PFSK-1 (cell line): ENCODE results near the gene KRTAP10-11.

Source experiments
- FOXP2 ChIP-seq: optimal IDR thresholded peaks from 2 replicates; pipeline ENCODE3; 2011; ENCODE audit warnings: borderline replicate concordance, control low read depth, inconsistent platforms; ENCODE audit not compliant: insufficient read depth; ENCODE audit errors: extremely low read length, extremely low read depth
- POLR2AphosphoS5 ChIP-seq: IDR thresholded peaks from 2 replicates; pipeline ENCODE4 v1.6.1; 2012; ENCODE audit warnings: low read depth, mild to moderate bottlenecking, control low read depth, low read length, moderate library complexity
- REST ChIP-seq, 2 experiments: IDR thresholded peaks; 2 replicates each; pipeline versions ENCODE4 v1.6.1 to v1.8.0; 2011 to 2012; ENCODE audit warnings: low read depth in 2 of 2, low read length in 2 of 2, control low read depth in 1 of 2, inconsistent platforms in 1 of 2, mild to moderate bottlenecking in 1 of 2, moderate library complexity in 1 of 2; ENCODE audit not compliant: insufficient read depth in 1 of 2
- SIN3A ChIP-seq: IDR thresholded peaks from 2 replicates; pipeline ENCODE4 v1.6.1; 2012; ENCODE audit warnings: mild to moderate bottlenecking, low read length, moderate library complexity, borderline replicate concordance; ENCODE audit not compliant: insufficient read depth
- TAF1 ChIP-seq: IDR thresholded peaks from 2 replicates; pipeline ENCODE4 v1.6.1; 2012; ENCODE audit warnings: low read length, control low read depth, borderline replicate concordance; ENCODE audit not compliant: insufficient read depth

The KRTAP10-11 gene

GRCh38 chr21:44647222-44647552 lies 973 bp downstream of the KRTAP10-11 start:
- no peak for TF ChIP-seq TAF1
- no peak for TF ChIP-seq POLR2AphosphoS5
- no peak for TF ChIP-seq REST (IDR thresholded peaks at IDR 0.05; ENCODE audit: insufficient read depth in 1 of 2, low read depth in 2 of 2, low read length in 2 of 2)
- TF ChIP-seq SIN3A: no peak
- no peak for TF ChIP-seq FOXP2

- TF ChIP-seq FOXP2: no peak
- no peak for TF ChIP-seq SIN3A
- TF ChIP-seq REST (IDR thresholded peaks at IDR 0.05; ENCODE audit: insufficient read depth in 1 of 2, low read depth in 2 of 2, low read length in 2 of 2): no peak
Observed at GRCh38 chr21:44648557-44649311, 2.5 kb downstream of the KRTAP10-11 start.

- TF ChIP-seq POLR2AphosphoS5: no peak
- TF ChIP-seq SIN3A: no peak
- TF ChIP-seq FOXP2: no peak
- TF ChIP-seq TAF1: no peak
- TF ChIP-seq REST (IDR thresholded peaks at IDR 0.05; ENCODE audit: insufficient read depth in 1 of 2, low read depth in 2 of 2, low read length in 2 of 2): no peak
Observed at GRCh38 chr21:44649521-44650100, 3.4 kb downstream of the KRTAP10-11 start.

GRCh38 chr21:44650265-44650972 lies 4.2 kb downstream of the KRTAP10-11 start:
- TF ChIP-seq TAF1: no peak

- no peak for TF ChIP-seq REST (IDR thresholded peaks at IDR 0.05; ENCODE audit: insufficient read depth in 1 of 2, low read depth in 2 of 2, low read length in 2 of 2)
- no peak for TF ChIP-seq SIN3A
- TF ChIP-seq POLR2AphosphoS5: no peak
- no peak for TF ChIP-seq TAF1
- TF ChIP-seq FOXP2: no peak
Observed at GRCh38 chr21:44650973-44651675, 4.9 kb downstream of the KRTAP10-11 start.
